ENCODE measurements around the gene GRIN2A.

Gene GRIN2A

DNA sequence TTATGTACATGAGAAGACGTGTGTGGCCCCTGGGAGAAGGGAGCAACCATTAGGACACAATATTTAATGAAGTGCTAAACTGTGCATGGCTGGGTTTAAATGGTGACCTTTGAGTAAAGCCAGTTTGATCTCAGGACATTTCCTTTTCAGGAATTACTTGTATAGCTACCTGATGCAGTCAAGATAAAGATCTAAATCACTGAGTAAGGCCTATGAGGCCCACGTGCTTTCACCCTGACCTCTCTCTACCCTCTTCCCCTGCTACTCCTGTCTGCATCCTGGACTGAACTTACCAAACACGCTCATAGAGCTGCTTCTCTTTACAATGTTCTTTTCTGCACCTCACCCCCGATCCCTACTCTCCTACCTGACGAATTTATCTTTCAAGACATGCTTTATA lies 98.9 kb downstream of the GRIN2A start:
- DNase-seq, result no peak

DNA sequence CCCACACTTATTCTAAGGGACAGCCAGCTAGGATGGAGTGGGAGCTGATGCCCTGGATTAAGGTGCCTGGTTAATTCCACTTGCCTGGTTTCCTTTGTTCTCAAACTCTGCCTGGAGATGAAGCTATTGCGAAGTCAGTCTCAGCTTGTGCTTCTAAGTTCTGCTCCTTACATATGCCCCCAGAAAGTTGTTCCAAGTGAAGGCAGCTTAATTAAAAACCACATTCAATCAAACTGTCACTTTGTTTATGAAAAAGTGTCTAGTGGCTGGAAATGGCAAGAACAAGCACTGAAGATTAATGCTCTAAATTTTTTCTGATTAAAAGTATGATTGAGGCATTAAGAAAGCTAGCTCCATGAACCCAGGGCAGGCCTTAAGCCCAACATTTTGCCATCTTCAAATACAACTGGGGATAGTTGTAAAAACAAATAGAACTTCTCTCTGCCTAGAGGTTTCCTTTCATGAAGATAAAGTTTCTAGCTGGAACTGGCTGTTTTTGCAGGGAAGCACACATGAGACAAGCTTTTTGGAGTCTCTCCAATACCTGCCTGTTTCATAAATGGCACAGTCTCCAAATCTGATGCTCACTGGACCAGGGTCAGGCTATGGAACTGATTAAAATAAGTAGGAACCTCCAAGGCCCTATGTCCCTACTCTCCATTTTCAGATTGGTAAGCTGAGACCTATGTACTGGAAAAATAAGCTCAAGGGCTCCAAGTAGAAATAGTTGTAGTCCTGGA lies 100.9 kb downstream of the GRIN2A start:
- DNase-seq, result peak; percentile 26

DNA sequence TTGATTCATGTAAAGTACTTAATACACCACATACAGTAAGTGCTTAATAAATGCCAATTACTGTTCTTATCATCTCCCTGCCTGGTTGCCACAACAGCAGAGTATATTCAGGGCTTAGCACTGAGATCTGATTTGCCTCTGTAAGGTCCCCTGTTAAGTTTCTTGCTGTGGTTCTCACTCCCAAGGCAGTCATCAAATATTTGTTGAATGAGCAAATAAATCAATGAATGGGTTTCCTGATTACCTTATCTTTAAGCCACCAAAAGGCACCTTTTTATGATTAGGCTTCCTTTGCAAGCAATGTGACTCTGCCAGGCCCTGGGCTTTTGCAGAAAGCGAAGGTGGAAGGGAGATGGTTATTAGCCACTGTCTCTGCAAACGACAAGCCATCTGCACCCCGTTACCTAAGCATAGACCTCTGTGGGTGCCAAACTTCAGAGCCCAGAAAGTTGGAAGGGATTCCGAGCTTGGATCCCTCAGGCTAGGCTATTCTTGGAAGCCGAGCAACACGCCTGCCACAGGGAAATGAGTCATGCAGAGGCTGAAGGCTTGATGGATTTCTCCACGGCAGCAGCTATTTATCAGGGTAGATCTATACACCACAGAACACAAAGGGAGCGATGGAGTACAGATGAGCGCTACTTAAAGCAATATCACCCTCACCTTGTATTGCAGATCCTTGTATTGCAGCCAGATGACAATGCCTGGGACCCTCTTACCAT lies 102.0 kb downstream of the GRIN2A start:
- DNase-seq, result peak; percentile 95

DNA sequence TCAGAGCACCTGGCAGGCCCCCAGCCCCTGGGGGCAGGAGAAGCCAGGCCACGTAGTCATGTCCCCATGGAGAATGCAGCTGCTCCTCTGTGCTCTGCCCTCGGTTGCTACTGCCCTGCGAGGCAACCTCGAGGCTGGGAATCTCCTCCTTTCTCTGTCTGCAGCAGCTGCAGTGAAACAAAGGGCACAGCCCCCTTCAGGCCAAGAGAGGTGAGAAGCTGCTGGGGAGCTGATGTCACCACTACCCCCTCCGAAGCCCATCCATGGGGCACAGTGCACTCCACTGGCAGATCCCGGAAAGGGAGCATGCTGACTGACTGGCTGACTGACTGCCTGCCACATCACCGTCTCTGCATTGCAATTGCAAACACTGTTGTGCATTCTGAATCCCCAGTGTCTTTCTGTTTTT lies 103.7 kb downstream of the GRIN2A start:
- DNase-seq, result no peak

DNA sequence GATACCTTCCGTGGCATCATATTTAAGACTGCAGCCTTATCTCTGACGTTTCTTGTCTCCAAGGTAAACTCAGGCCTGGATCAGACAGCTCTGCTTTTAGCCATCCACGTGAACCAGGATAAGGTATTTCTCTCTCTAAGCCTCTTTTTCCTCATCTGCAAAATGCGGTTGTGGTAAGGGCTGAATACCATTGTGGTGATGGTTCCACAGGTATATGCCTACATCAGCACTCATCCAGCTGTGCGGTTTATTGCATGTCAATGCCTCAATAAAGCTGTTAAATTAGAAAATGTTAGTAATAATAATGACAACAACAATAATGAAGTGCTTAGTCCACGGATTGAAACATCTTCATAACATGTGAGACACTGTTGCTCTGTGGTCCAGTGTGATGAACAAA lies 104.4 kb downstream of the GRIN2A start:
- DNase-seq, result no peak

DNA sequence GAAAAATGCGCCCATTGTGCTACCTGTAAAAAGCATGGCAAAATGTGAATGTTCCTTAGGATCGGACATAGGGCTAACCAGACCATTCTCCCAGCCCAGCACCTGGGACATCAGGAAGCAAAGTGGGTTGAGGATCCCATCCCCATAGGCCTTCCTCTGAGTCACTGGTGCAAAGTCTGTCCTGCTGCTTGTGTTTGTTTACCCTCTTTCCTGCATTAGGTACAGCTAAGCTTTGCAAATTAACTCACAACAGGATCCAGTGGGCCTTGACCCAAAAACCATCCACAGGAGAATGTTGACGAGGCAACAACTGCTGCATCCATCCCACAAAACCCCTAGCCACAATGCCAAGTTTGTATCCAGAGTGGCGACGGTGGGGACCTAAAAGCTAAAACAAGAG lies 106.2 kb downstream of the GRIN2A start:
- no peak for DNase-seq

DNA sequence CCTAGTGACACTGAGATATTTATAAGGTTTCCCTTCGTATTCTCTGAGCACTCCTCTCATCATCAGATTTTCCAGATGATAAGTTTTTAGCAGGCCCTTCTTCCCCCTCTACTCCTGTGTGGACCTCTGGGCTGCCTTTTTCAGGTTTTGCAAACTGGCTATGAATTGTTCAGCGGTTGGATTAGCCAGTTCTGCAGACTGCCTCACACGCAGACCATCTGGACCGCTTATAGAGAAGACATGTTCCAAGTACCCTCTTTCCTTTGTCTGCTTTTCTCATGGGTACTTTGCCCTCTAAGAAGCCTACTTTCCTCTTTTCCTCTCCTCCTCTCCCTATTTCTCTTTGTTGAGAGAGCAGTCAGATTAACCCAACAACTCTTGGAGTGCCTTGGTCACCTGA lies 111.6 kb downstream of the GRIN2A start:
- DNase-seq, result no peak

DNA sequence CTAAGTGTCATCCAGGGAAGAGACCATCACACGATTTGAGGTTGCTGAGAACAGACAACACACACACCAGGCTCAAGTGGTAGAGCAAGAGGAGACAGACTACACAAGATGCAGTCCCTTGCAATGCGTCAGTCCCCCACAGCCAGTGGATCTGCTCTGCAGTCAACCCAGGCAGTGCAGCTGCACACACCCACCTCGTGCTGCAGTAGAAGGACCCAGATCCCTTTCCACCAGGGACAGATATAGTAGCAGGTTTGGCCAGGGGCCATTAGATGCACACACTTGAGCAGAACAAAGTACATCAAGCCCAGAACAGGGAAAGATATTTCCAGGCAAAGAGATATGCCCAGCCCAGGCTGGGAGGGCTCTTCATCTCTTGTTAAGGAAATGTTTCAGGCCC lies 112.9 kb downstream of the GRIN2A start:
- no peak for DNase-seq

DNA sequence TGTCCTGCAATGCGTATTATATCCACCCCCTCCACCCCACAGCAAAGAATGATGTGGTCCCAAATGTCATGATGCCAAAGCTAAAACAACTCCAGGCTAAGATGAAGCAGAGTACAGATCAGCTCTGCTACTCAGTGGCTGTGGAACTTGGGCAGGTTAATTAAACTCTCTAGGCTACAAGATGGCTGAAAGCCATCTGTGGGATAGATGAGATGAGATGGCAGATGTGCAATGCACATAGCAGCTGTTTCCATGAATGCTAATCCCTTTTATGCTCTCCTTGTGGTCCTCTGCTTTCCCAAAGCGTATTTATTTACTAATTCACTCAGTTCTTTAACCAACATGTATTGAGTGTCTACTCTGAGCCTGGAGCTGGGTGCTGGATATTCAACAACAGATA lies 114.4 kb downstream of the GRIN2A start:
- DNase-seq, result no peak

DNA sequence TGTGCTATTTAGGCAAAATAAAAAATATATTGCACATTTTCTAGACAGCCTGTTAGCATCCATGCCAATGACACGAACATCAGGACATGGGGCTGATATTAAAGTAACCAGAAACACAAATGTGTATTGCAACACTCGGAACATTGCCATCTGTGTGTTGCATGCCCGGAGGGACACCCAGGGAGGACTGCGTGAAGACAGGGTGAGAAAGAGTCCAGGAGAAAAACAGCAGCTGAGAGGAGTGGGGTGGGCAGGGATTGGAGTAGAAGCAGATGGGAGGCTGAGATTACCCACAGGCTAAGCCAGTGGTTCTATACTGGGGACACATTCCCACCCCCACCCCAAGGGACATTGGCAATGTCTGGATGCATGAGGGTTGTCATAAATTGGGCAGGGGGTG lies 114.8 kb downstream of the GRIN2A start:
- DNase-seq, result no peak

DNA sequence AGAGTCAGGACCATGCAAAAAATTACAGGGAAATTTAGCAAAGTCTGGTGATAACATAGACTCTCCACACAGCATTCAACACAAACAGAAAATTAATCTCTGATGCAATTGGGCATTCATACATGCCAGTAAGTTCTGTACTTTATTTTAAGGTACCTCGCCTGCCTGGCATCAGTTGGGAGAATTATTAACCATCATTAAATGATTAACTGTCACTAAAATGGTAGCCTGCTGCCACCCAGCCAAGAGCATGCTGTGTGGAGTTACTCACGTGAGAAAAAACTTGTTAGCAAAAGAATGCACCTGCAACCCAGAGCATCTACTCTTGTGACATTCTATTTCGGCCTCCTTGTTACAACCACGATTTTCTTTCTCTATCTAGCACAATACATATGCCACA lies 117.2 kb downstream of the GRIN2A start:
- DNase-seq, result no peak

DNA sequence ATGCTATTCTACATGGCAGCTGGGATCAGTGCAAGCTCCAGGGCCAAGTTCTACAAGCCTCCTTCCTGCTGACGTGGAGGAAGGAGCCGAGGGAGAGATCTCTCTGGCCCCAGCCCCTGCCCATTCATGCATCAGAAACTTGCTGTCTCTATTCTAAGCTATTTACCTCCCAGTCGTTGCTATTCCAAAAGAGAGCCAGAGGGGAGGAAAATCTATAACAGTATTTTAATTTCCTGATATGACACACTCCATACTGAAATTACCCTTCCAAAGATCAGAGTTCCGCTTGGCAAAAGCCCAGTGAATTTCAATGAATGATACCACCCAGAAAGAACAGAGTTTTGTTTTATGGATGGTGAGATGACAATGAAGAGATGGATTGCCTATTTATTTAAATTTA lies 133.4 kb downstream of the GRIN2A start:
- DNase-seq, result no peak

DNA sequence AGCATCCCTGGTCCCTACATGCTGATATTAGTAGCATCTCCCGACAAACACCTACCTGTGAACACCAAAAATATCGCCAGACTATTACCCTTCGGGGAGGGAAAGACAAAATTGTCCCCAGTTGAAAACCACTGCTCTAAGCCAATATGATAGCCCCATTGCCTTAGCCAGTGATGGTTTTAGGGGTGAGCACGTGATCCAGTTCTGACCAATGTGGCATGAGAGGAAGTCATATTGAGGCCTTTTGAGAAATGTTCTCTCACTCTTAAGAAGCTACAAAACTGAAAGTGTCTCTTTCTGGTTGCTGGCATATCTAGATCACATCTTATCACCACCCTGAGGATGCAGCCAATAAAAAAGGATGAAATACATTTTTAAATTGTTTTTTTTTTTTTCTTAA lies 136.3 kb downstream of the GRIN2A start:
- DNase-seq, result no peak

DNA sequence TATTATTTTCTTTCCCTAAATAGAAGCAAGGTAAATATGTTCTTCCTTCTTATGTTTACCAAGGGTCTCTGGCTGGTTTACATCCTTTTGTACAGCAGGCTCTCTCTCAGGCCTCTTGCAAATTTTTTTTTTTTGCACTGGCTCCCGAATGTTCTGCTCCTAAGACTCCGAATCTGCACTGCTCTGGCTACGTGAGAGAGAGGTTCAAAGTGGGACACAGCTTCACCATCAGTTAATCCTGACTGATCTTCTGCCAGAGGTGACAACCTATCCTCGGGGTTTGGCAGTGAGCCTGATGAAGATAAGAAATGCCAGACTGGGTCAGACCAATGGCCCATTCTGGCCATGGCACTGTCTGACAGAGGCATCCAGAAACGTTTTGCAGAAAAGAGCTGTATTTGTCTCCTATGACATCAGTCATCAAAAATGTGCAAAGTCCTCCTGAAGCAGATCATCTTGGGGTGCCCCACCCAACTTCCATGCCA lies 136.9 kb downstream of the GRIN2A start:
- DNase-seq, result no peak

DNA sequence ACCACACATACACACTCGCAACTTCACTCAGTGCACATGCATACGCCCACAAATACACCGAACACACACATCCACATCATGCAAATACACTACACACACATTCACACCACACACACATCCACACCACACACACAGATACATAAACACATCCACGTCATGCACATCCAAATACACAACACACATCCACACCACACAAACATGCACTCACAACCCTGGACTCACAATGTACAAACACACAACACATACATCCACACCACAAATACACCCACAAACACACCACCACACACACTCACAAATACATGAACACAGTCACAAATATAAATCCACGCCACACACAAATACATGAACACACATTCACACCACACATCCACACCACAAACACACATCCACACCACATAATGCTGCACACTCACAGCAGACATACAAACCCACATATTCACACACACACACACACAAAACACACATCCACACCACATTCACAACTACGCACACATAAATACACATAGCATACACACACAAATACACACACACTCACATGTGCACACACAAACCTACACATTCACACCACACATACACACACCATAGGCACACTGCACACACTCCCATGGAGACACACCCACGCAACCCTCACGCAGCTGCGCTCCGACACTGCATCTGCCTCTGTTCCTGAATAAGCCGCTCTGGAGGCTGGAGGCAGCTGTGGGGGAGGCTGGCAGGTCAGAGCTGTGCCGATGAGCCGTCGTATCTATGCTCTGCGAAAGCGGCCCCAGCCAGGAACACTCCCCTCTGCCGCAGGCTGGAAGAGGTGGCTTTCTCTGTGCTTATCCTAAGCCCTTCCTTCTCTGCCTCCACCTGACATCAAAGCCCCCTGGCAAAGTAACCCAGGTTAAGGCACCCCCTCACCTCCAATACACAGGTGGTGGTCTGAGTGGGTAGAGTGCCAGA lies 141.8 kb downstream of the GRIN2A start:
- no peak for DNase-seq

DNA sequence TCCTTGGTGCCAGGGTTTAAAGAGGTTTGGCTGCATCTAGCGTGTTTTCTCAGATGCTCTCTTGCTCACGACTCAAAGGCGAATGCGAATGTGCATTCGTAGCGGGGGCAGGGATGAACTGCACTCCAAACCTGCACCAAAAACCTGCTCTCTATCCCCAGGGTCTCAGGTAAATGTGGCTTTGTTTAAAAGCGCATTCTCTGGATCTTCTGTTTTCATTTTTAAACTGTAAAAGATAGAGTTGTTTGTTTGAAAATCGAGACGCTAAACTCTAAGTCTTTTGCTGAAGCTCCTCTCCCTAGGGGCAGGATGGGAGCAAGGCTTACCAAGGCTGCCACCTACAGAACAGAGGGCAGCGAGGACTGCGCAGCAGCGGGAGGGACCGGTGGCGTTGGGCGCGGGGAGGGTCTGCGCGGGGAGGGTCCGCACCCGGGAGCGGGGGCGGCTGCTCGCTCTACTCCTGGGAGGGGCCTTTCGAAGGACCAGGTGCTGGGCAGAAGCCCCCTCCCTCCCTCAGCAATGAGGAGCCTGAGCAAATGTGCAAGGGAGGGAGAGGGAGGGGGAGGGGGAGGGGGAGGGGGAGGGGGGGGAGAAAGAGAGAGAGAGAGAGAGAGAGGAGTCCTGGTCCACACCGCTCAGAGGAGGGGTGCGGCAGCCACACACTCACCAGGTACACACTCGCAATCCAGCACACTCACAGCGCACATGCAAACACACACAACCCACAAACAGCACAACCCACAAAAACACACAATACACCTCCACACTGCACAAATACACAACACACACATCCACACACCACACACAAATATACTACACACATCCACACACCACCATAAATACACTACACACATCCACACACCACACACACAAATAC lies 142.8 kb downstream of the GRIN2A start:
- DNase-seq, result no peak

DNA sequence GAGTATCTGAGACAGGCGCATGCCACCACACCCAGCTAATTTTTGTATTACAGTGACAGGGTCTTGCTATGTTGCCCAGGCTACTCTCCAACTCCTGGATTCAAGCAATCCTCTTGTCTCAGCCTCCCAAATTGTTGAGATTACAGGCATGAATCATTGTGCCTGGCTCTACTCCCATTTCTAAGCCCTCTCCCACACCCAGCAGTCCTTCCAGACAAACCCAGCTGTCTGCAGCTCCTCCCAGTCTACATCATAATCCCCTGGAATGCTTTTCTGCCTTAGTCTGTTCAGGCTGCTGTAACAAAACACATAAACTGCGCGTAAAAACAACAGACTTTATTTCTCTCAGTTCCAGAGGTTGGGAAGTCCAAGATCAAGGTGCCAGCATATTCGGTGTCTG lies 144.5 kb downstream of the GRIN2A start:
- peak; percentile 30 for DNase-seq

DNA sequence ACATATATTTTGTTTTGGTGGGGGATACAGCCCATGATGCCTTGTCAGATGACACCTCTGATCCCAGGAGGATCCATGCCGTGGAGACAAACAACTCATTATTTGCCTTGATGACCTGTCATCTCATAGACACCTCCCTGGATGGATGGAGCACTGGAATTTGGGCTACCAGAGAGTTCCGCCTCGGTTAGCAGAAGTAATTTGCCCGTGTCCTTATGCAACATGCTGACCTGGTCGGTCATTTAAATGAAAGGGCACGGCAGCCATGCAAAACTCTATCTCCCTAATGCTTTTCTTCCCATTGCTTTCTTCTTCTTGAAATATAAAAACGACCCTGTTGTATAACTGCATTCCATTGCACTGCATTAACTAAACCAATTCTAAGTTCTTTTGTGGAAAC lies 145.3 kb downstream of the GRIN2A start:
- DNase-seq, result no peak

DNA sequence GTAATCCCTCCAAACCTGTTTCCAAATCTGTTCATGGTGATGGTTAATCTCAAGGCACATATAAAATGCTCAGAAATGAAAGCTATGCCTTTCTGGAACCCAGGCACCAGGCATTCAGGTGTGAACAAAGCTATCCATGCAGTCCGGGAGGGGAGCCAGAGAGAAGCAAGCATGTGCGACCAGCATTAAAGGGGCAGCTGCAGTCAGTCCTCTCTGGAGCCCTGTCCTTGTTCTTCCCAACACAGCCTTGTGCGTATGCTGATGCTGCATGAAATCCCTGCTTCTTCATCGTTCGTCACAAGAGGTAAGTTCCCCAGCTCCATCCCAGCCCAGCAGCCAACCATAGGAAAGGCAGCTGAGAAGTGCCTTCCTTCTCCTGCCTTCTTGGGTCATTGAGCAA lies 148.7 kb downstream of the GRIN2A start:
- DNase-seq, result no peak

DNA sequence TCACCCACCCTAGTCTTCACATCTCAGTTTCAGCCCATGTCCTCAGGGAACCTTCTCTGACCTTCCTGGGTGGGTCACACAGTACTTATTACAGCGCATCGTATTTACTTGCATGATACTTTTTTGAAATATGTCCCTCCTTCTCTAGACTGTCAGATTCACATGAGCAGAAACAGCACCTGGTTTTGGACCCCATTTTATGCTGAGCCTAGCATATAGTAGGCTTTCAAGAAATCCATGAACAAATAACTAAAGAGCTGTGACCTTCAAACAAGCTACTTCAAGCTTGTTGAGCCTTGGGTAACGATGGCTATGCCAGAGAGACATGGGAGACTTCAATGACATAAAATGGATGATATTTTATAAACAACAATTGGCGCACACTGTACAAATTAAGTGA lies 150.3 kb downstream of the GRIN2A start:
- no peak for DNase-seq

DNA sequence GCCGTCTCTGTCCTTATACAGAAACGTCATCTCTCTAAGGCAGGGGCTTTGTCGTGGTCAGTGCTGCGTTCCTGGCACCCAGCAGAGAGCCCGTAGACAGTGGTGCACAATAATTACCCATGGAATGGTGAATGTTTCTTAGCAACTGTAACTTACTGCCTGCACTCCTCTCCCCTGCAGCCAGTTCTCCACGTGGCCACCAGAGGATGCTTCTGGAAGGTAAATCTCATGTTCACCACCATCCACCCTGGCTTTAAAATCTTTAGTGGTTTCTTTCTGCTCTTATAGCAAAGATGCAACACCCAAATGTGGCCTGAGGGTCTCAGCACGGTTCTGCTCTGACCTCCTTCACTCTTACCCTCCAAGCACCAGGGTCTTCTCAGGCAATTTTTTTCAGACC lies 150.8 kb downstream of the GRIN2A start:
- DNase-seq, result no peak

DNA sequence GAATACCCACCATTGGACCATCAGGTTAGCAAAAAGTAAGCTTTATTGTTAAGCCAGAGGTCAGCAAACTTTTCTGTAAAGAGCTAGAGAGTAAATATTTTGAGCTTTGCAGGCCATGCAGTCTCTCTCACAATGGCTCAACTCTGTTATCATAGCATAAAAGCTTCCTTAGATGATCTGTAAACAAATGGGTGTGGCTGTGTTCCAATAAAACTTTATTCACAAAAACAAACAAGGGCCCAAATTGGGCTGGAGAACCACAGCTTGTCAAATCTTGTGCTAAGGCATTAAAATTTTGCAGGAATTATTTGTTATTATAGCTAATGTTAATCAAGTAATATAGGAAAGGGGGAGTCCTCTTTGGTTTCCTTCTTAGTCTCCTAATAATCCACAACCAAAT lies 153.6 kb downstream of the GRIN2A start:
- no peak for DNase-seq

Measured in NCI-H226 (cell line).